GM23248 (cell line): Measurements from ENCODE around the gene RNF31.

ENCODE experiments used
- EZH2 ChIP-seq: fragments of 200-600 bp; sonication (generic); IDR thresholded peaks from 2 replicates; pipeline ENCODE4 v1.6.1; 2018; ENCODE audit warnings: antibody characterized with exemption, mild to moderate bottlenecking; ENCODE audit not compliant: insufficient read depth, poor library complexity, severe bottlenecking
- EZH2phosphoT487 ChIP-seq: fragments of 200-600 bp; sonication (generic); IDR thresholded peaks from 2 replicates; pipeline ENCODE4 v1.6.1; 2018; ENCODE audit warnings: antibody characterized with exemption, moderate library complexity, mild to moderate bottlenecking, low read depth; ENCODE audit not compliant: insufficient read depth

DNA sequence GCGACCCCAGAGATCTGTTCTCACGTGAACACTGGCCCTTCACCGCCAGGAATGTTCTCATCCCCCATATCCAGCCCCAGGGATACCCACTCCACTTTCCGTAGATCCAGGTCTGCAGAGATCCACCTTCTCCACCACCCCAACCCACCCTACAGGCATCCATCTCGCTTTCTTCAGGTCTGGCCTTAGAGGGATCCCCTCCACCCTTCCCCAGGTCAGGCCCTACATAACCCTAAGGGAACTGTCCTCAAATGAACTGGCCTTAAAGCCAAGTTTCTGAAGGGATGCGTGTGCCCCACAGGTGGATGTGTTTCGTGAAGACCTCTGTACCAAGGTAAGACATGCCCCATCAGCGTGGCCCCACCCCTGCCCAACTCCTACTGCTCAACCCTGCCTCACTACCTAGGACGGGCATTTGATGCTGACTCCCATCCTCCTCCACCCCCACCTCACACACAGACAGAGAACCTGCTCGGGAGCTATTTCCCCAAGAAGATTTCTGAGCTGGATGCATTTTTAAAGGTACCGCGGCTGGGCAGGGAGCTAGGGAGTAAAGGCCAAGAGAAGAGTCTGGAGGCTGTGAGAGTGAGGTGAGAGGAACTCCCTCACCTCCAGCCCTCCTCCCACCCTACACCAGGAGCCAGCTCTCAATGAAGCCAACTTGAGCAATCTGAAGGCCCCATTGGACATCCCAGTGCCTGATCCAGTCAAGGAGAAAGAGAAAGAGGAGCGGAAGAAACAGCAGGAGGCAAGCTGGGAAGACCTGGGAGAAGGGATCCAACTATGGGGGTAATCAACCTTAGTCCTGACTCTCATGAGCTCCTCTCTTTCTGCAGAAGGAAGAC, 10.4 kb upstream of the RNF31 start:
- TF ChIP-seq EZH2 (no peak), EZH2phosphoT487 (no peak)
